ENCODE data around the gene LRRC1.

Gene LRRC1

GRCh38 chr6:53898026-53898795, 103.4 kb downstream of the LRRC1 start:
- Histone ChIP-seq H3K9me3 (ENCODE audit: low read length) (peaks cover 2% of the 10 kb centered on the region), H3K27me3 (ENCODE audit: insufficient read depth, low read length) (no peaks in the 10 kb centered on the region), H2AFZ (ENCODE audit: low read depth, low read length) (no peak overlapping the region), H3K36me3 (ENCODE audit: insufficient read depth, low read length) (no peaks in the 10 kb centered on the region), H3K4me3 (ENCODE audit: low read length) (no peak overlapping the region), H3K4me1 (ENCODE audit: insufficient read depth, low read length) (peaks cover 11% of the 10 kb centered on the region)

- no peak overlapping the region for H2AFZ ChIP-seq (ENCODE audit: low read depth, low read length)
- no peaks in the 10 kb centered on the region for H3K27me3 ChIP-seq (ENCODE audit: insufficient read depth, low read length)
- H3K9me3 ChIP-seq (ENCODE audit: low read length), result peaks cover 2% of the 10 kb centered on the region
These were observed 104.7 kb downstream of the LRRC1 start for GRCh38 chr6:53899512-53899911.

GRCh38 chr6:53903357-53903756, 108.6 kb downstream of the LRRC1 start:
- Histone ChIP-seq H3K4me3 (ENCODE audit: low read length) (no peak overlapping the region), H3K9me3 (ENCODE audit: low read length) (peaks cover 2% of the 10 kb centered on the region), H3K27me3 (ENCODE audit: insufficient read depth, low read length) (no peaks in the 10 kb centered on the region), H3K4me1 (ENCODE audit: insufficient read depth, low read length) (no peaks in the 10 kb centered on the region), H3K36me3 (ENCODE audit: insufficient read depth, low read length) (peaks cover 13% of the 10 kb centered on the region), H2AFZ (ENCODE audit: low read depth, low read length) (no peak overlapping the region)

More at GRCh38 chr6:53899512-53899911, 104.7 kb downstream of the LRRC1 start:
- Histone ChIP-seq H3K4me1 (ENCODE audit: insufficient read depth, low read length) (peaks cover 11% of the 10 kb centered on the region), H3K4me3 (ENCODE audit: low read length) (no peak overlapping the region), H3K36me3 (ENCODE audit: insufficient read depth, low read length) (peaks cover 3% of the 10 kb centered on the region)

GRCh38 chr6:53906103-53906502, 111.3 kb downstream of the LRRC1 start:
- Histone ChIP-seq H3K4me1 (ENCODE audit: insufficient read depth, low read length) (peaks cover 4% of the 10 kb centered on the region), H3K4me3 (ENCODE audit: low read length) (no peak overlapping the region), H3K36me3 (ENCODE audit: insufficient read depth, low read length) (peaks cover 13% of the 10 kb centered on the region), H3K9me3 (ENCODE audit: low read length) (no peaks in the 10 kb centered on the region), H3K27me3 (ENCODE audit: insufficient read depth, low read length) (no peaks in the 10 kb centered on the region), H2AFZ (ENCODE audit: low read depth, low read length) (no peak overlapping the region)

GRCh38 chr6:53906842-53907241, 112.0 kb downstream of the LRRC1 start:
- no peaks in the 10 kb centered on the region for H3K27me3 ChIP-seq (ENCODE audit: insufficient read depth, low read length)
- no peak overlapping the region for H3K4me3 ChIP-seq (ENCODE audit: low read length)

GRCh38 chr6:53910834-53911233, 116.0 kb downstream of the LRRC1 start:
- Histone ChIP-seq H3K4me1 (ENCODE audit: insufficient read depth, low read length) (peaks cover 4% of the 10 kb centered on the region), H3K4me3 (ENCODE audit: low read length) (no peak overlapping the region), H2AFZ (ENCODE audit: low read depth, low read length) (no peak overlapping the region), H3K36me3 (ENCODE audit: insufficient read depth, low read length) (peaks cover 4% of the 10 kb centered on the region), H3K27me3 (ENCODE audit: insufficient read depth, low read length) (no peaks in the 10 kb centered on the region), H3K9me3 (ENCODE audit: low read length) (no peaks in the 10 kb centered on the region)

More at GRCh38 chr6:53906842-53907241, 112.0 kb downstream of the LRRC1 start:
- no peak overlapping the region for H2AFZ ChIP-seq (ENCODE audit: low read depth, low read length)
- peaks cover 4% of the 10 kb centered on the region for H3K4me1 ChIP-seq (ENCODE audit: insufficient read depth, low read length)
- peaks cover 13% of the 10 kb centered on the region for H3K36me3 ChIP-seq (ENCODE audit: insufficient read depth, low read length)
- no peaks in the 10 kb centered on the region for H3K9me3 ChIP-seq (ENCODE audit: low read length)

- H2AFZ ChIP-seq (ENCODE audit: low read depth, low read length), result no peak overlapping the region
- no peaks in the 10 kb centered on the region for H3K27me3 ChIP-seq (ENCODE audit: insufficient read depth, low read length)
- H3K36me3 ChIP-seq (ENCODE audit: insufficient read depth, low read length), result no peaks in the 10 kb centered on the region
- H3K4me1 ChIP-seq (ENCODE audit: insufficient read depth, low read length), result peaks cover 4% of the 10 kb centered on the region
- no peaks in the 10 kb centered on the region for H3K9me3 ChIP-seq (ENCODE audit: low read length)
- no peak overlapping the region for H3K4me3 ChIP-seq (ENCODE audit: low read length)
These were observed 117.9 kb downstream of the LRRC1 start for GRCh38 chr6:53912661-53913060.

- Histone ChIP-seq H3K9me3 (ENCODE audit: low read length) (no peaks in the 10 kb centered on the region), H3K36me3 (ENCODE audit: insufficient read depth, low read length) (no peaks in the 10 kb centered on the region), H3K4me1 (ENCODE audit: insufficient read depth, low read length) (peaks cover 4% of the 10 kb centered on the region), H2AFZ (ENCODE audit: low read depth, low read length) (no peak overlapping the region), H3K27me3 (ENCODE audit: insufficient read depth, low read length) (no peaks in the 10 kb centered on the region), H3K4me3 (ENCODE audit: low read length) (no peak overlapping the region)
These were observed 118.5 kb downstream of the LRRC1 start for GRCh38 chr6:53913286-53913685.

- Histone ChIP-seq H2AFZ (ENCODE audit: low read depth, low read length) (no peak overlapping the region), H3K27me3 (ENCODE audit: insufficient read depth, low read length) (no peaks in the 10 kb centered on the region), H3K4me1 (ENCODE audit: insufficient read depth, low read length) (peaks cover 4% of the 10 kb centered on the region)
These were observed 120.4 kb downstream of the LRRC1 start for GRCh38 chr6:53915026-53915691.

GRCh38 chr6:53916804-53917463, 122.1 kb downstream of the LRRC1 start:
- Histone ChIP-seq H3K9me3 (ENCODE audit: low read length) (no peaks in the 10 kb centered on the region), H3K4me1 (ENCODE audit: insufficient read depth, low read length) (peaks cover 3% of the 10 kb centered on the region), H2AFZ (ENCODE audit: low read depth, low read length) (no peak overlapping the region), H3K27me3 (ENCODE audit: insufficient read depth, low read length) (no peaks in the 10 kb centered on the region), H3K36me3 (ENCODE audit: insufficient read depth, low read length) (peaks cover 3% of the 10 kb centered on the region), H3K4me3 (ENCODE audit: low read length) (no peak overlapping the region)

More at GRCh38 chr6:53915026-53915691, 120.4 kb downstream of the LRRC1 start:
- Histone ChIP-seq H3K36me3 (ENCODE audit: insufficient read depth, low read length) (no peaks in the 10 kb centered on the region), H3K9me3 (ENCODE audit: low read length) (no peaks in the 10 kb centered on the region), H3K4me3 (ENCODE audit: low read length) (no peak overlapping the region)

GRCh38 chr6:53917464-53917842, 122.6 kb downstream of the LRRC1 start:
- H3K4me3 ChIP-seq (ENCODE audit: low read length), result no peak overlapping the region
- peaks cover 3% of the 10 kb centered on the region for H3K36me3 ChIP-seq (ENCODE audit: insufficient read depth, low read length)
- H3K4me1 ChIP-seq (ENCODE audit: insufficient read depth, low read length), result peaks cover 5% of the 10 kb centered on the region
- H2AFZ ChIP-seq (ENCODE audit: low read depth, low read length), result no peak overlapping the region
- H3K9me3 ChIP-seq (ENCODE audit: low read length), result no peaks in the 10 kb centered on the region
- H3K27me3 ChIP-seq (ENCODE audit: insufficient read depth, low read length), result no peaks in the 10 kb centered on the region

- Histone ChIP-seq H3K4me1 (ENCODE audit: insufficient read depth, low read length) (peaks cover 16% of the 10 kb centered on the region), H3K27me3 (ENCODE audit: insufficient read depth, low read length) (no peaks in the 10 kb centered on the region)
These were observed 124.2 kb downstream of the LRRC1 start for GRCh38 chr6:53918854-53919510.

More at GRCh38 chr6:53918854-53919510, 124.2 kb downstream of the LRRC1 start:
- Histone ChIP-seq H2AFZ (ENCODE audit: low read depth, low read length) (no peak overlapping the region), H3K4me3 (ENCODE audit: low read length) (no peak overlapping the region), H3K9me3 (ENCODE audit: low read length) (no peaks in the 10 kb centered on the region), H3K36me3 (ENCODE audit: insufficient read depth, low read length) (peaks cover 3% of the 10 kb centered on the region)
